SJCRH30 (cell line): Measurements from ENCODE around the gene ARMH3. TPM values are rescaled to one million over a fixed set of nuclear protein-coding genes. Genes with fewer than 3 reads are reported as not detected.
"Not testable (repeated sequence)": the region's sequence is repeated elsewhere in the genome, so short reads cannot be mapped to it uniquely, and the experiment has no call there.

ENCODE experiments used
- DNase-seq, 2 experiments: peaks; one replicate each; pipeline ENCODE4 v3.0.0-alpha.2; 2015 to 2020
- H3K27ac ChIP-seq: fragments of 250-450 bp; sonication (Bioruptor Pico); 2 replicates; pipeline ENCODE4 v1.5.1; 2020; ENCODE audit warnings: mild to moderate bottlenecking, moderate library complexity
- H3K27me3 ChIP-seq: fragments of 250-450 bp; sonication (Bioruptor Pico); 2 replicates; pipeline ENCODE4 v1.5.1; 2020; ENCODE audit warnings: mild to moderate bottlenecking, moderate library complexity
- H3K36me3 ChIP-seq: fragments of 250-450 bp; sonication (Bioruptor Pico); 2 replicates; pipeline ENCODE4 v1.5.1; 2020; ENCODE audit warnings: mild to moderate bottlenecking, moderate library complexity
- H3K4me1 ChIP-seq: fragments of 250-450 bp; sonication (Bioruptor Pico); 2 replicates; pipeline ENCODE4 v1.5.1; 2020; ENCODE audit warnings: mild to moderate bottlenecking, moderate library complexity
- H3K4me3 ChIP-seq: fragments of 250-450 bp; sonication (Bioruptor Pico); 2 replicates; pipeline ENCODE4 v1.5.1; 2020; ENCODE audit warnings: mild to moderate bottlenecking, moderate library complexity
- H3K9me3 ChIP-seq: fragments of 250-450 bp; sonication (Bioruptor Pico); replicated peaks from 2 replicates; pipeline ENCODE4 v1.5.1; 2020; ENCODE audit warnings: mild to moderate bottlenecking, moderate library complexity
- total RNA-seq: library from RNA; depleted of rRNA; stranded (reverse); fragments of >200 nt; shearing (Covaris generic); gene quantifications from 2 replicates; pipeline ENCODE4 v1.2.3, GENCODE V29; 2014

The ARMH3 gene
- total RNA-seq, 1 experiment from 2014 or later, result 25.7 TPM

- Histone ChIP-seq H3K4me3 (no peak overlapping the region), H3K27me3 (no peaks in the 10 kb centered on the region), H3K9me3 (peaks cover 3% of the 10 kb centered on the region; the same call in 1 of the 2 replicates), H3K27ac (no peak overlapping the region), H3K4me1 (no peaks in the 10 kb centered on the region), H3K36me3 (peaks cover 5% of the 10 kb centered on the region; the same call in 1 of the 2 replicates)
- no peak for DNase-seq
Observed at GRCh38 chr10:102017295-102017694, 38.7 kb downstream of the ARMH3 start.

- no peak for DNase-seq
- Histone ChIP-seq H3K4me3 (no peak overlapping the region), H3K4me1 (no peaks in the 10 kb centered on the region), H3K27ac (no peak overlapping the region), H3K27me3 (no peaks in the 10 kb centered on the region), H3K9me3 (no peaks in the 10 kb centered on the region), H3K36me3 (no peaks in the 10 kb centered on the region)
Observed at GRCh38 chr10:102016416-102016815, 39.6 kb downstream of the ARMH3 start.

- H3K4me1 ChIP-seq, result 0 out of 2 replicates have a peak, but pooled peaks cover 3% of the 10 kb centered on the region
- H3K36me3 ChIP-seq, result peaks cover under 1% of the 10 kb centered on the region; the same call in 1 of the 2 replicates
- no peaks in the 10 kb centered on the region for H3K27me3 ChIP-seq
- no peaks in the 10 kb centered on the region for H3K9me3 ChIP-seq
- no peak overlapping the region for H3K4me3 ChIP-seq
- DNase-seq, result no peak
- no peak overlapping the region for H3K27ac ChIP-seq
Observed at GRCh38 chr10:102010961-102011360, 45.0 kb downstream of the ARMH3 start.

GRCh38 chr10:102009801-102010425 lies 46.1 kb downstream of the ARMH3 start:
- H3K4me1 ChIP-seq, result 0 out of 2 replicates have a peak, but pooled peaks cover 3% of the 10 kb centered on the region
- no peak overlapping the region for H3K4me3 ChIP-seq
- peaks cover 7% of the 10 kb centered on the region for H3K36me3 ChIP-seq
- no peak overlapping the region for H3K27ac ChIP-seq
- H3K9me3 ChIP-seq, result no peaks in the 10 kb centered on the region
- DNase-seq, result peak; percentile 76 to 94
- H3K27me3 ChIP-seq, result no peaks in the 10 kb centered on the region

GRCh38 chr10:102007796-102008195 lies 48.2 kb downstream of the ARMH3 start:
- Histone ChIP-seq H3K4me3 (no peak overlapping the region), H3K36me3 (peaks cover 22% of the 10 kb centered on the region), H3K9me3 (no peaks in the 10 kb centered on the region), H3K27ac (no peak overlapping the region), H3K27me3 (no peaks in the 10 kb centered on the region), H3K4me1 (0 out of 2 replicates have a peak, but pooled peaks cover 3% of the 10 kb centered on the region)
- DNase-seq, result no peak

- DNase-seq, H3K9me3 ChIP-seq, H3K4me3 ChIP-seq, H3K27ac ChIP-seq, H3K4me1 ChIP-seq, H3K27me3 ChIP-seq: not testable (repeated sequence)
- peaks cover 25% of the 10 kb centered on the region for H3K36me3 ChIP-seq
Observed at GRCh38 chr10:102007031-102007430, 48.9 kb downstream of the ARMH3 start.

- Histone ChIP-seq H3K27me3 (no peaks in the 10 kb centered on the region), H3K4me1 (no peaks in the 10 kb centered on the region), H3K4me3 (no peak overlapping the region), H3K27ac (no peak overlapping the region), H3K36me3 (peaks cover 38% of the 10 kb centered on the region), H3K9me3 (no peaks in the 10 kb centered on the region)
- no peak for DNase-seq
Observed at GRCh38 chr10:102004376-102004775, 51.6 kb downstream of the ARMH3 start.

- Histone ChIP-seq H3K9me3 (no peaks in the 10 kb centered on the region), H3K36me3 (peaks cover 42% of the 10 kb centered on the region), H3K4me3 (no peak overlapping the region), H3K27me3 (no peaks in the 10 kb centered on the region), H3K4me1 (no peaks in the 10 kb centered on the region), H3K27ac (no peak overlapping the region)
- no peak for DNase-seq
Observed at GRCh38 chr10:102003541-102003940, 52.4 kb downstream of the ARMH3 start.

GRCh38 chr10:102001435-102002068 lies 54.4 kb downstream of the ARMH3 start:
- DNase-seq, result no peak
- peaks cover 45% of the 10 kb centered on the region for H3K36me3 ChIP-seq
- no peaks in the 10 kb centered on the region for H3K9me3 ChIP-seq
- no peaks in the 10 kb centered on the region for H3K27me3 ChIP-seq
- no peak overlapping the region for H3K4me3 ChIP-seq
- H3K27ac ChIP-seq, result no peak overlapping the region
- no peaks in the 10 kb centered on the region for H3K4me1 ChIP-seq

- Histone ChIP-seq H3K4me1 (no peaks in the 10 kb centered on the region), H3K27ac (no peak overlapping the region), H3K27me3 (no peaks in the 10 kb centered on the region), H3K9me3 (no peaks in the 10 kb centered on the region), H3K36me3 (peaks cover 33% of the 10 kb centered on the region), H3K4me3 (no peak overlapping the region)
- DNase-seq, result no peak
Observed at GRCh38 chr10:101997803-101998202, 58.2 kb downstream of the ARMH3 start.

- DNase-seq, result no peak
- Histone ChIP-seq H3K27me3 (no peaks in the 10 kb centered on the region), H3K4me3 (no peak overlapping the region), H3K9me3 (no peaks in the 10 kb centered on the region), H3K4me1 (no peaks in the 10 kb centered on the region), H3K36me3 (peaks cover 42% of the 10 kb centered on the region), H3K27ac (no peak overlapping the region)
Observed at GRCh38 chr10:101995451-101996063, 60.4 kb downstream of the ARMH3 start.

GRCh38 chr10:101993651-101994200 lies 62.2 kb downstream of the ARMH3 start:
- no peak for DNase-seq
- peaks cover 45% of the 10 kb centered on the region for H3K36me3 ChIP-seq
- no peaks in the 10 kb centered on the region for H3K9me3 ChIP-seq
- H3K4me3 ChIP-seq, result no peak overlapping the region
- no peaks in the 10 kb centered on the region for H3K4me1 ChIP-seq
- no peaks in the 10 kb centered on the region for H3K27me3 ChIP-seq
- no peak overlapping the region for H3K27ac ChIP-seq

- no peak for DNase-seq
- Histone ChIP-seq H3K27me3 (no peaks in the 10 kb centered on the region), H3K4me3 (no peak overlapping the region), H3K9me3 (no peaks in the 10 kb centered on the region), H3K4me1 (no peaks in the 10 kb centered on the region), H3K36me3 (peaks cover 44% of the 10 kb centered on the region), H3K27ac (no peak overlapping the region)
Observed at GRCh38 chr10:101993221-101993620, 62.8 kb downstream of the ARMH3 start.

- DNase-seq, result no peak
- Histone ChIP-seq H3K27me3 (no peaks in the 10 kb centered on the region), H3K36me3 (peaks cover 38% of the 10 kb centered on the region), H3K4me3 (no peak overlapping the region), H3K9me3 (no peaks in the 10 kb centered on the region), H3K27ac (no peak overlapping the region), H3K4me1 (no peaks in the 10 kb centered on the region)
Observed at GRCh38 chr10:101987136-101987535, 68.8 kb downstream of the ARMH3 start.

- Histone ChIP-seq H3K4me1 (no peaks in the 10 kb centered on the region), H3K27ac (no peak overlapping the region), H3K36me3 (peaks cover 32% of the 10 kb centered on the region), H3K4me3 (no peak overlapping the region), H3K9me3 (no peaks in the 10 kb centered on the region), H3K27me3 (no peaks in the 10 kb centered on the region)
- no peak for DNase-seq
Observed at GRCh38 chr10:101986624-101986971, 69.4 kb downstream of the ARMH3 start.
